ENCODE measurements around the gene AGBL5.

AGBL5 gene

DNA sequence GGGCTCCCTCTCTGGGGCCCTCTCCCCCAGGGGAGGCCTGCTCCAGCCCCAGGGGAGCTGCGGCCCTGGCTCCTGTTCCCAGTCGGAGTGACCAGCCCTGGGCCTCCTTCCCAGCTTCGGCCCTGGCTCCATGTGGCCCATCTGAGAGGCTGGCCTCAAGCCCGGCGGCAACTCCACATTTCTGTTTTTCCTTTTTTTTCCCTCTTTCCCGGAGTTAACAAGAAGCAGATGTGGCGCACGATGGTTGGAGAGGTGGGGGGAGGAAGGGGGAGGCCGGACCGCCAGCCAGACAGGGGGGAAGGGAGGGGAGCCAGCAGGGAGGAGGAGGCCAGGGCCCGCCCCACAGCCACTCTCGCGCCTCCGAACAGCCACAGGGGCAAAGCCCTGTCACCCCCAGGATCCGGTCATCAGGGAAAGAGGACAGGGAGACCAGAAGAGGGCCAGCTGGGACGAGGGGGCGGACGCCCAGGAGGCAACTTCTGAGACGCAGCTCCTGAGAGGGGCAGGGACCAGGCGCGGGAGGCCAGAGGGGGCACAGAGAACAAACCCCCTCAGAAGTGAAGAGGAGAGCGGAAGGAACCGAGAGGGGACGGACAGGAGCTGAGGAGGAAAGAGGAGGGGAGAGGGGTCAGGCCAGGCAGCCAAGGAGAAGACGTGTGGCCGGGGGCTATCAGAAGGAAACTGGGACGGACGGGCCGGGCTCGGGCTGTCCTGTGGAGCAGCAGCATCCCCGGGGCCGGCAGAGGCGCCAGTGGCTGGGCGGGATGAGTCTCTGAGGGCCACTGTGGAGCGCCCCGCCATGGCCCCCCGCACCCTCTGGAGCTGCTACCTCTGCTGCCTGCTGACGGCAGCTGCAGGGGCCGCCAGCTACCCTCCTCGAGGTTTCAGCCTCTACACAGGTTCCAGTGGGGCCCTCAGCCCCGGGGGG, 27.1 kb downstream of the AGBL5 start, which contains the start of gene EMILIN1:
TSS of gene EMILIN1 (plus strand) at position 349 of the 928 bp plus-strand sequence. CDS start at position 800, 451 bp downstream.
- DNase-seq (ENCODE audit: low spot score): peak; percentile 72

DNA sequence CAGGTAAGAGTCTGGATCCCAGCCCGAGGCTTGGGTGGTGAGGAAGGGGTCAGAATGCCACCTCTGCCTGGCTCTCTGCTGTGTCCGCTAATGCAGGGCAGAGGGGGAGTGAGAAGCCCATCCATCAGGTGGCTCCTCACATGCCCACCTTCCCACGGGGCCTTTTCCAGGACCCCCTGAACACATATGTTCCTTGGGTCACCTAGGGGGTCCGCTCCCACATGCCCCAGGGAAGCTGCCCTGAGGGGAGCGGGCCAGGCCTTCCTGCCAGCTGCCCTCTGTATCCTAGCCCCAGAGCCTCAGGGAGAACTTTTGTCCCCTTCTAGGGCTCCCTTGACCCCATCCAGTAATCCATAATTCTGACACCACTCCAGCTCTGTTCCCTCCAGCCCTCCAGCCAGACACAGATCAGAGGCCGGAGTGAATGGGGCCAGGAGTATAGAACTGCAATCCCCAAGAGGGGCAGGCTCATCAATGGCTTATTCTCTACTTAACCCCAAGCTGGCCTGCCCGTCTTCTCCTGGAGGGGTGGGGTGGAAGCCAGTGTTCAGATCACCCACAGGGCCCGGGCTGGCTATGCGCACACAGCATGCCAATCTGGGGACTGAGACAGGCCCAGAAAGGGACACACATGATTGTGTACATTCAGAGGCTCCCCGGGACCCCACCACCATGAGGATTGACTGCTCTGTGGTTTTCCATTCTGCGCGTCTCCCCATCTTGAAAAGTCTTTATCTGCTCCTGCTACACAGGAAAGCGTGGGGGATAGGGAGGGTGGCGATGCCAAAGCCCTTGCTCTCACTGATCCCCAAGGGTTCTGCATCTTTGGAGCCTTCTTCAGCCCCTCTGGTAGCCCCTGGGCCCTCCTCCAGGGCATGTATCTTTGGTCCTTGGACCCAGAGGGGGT, 28.0 kb downstream of the AGBL5 start:
- no peak for DNase-seq (ENCODE audit: low spot score)

DNA sequence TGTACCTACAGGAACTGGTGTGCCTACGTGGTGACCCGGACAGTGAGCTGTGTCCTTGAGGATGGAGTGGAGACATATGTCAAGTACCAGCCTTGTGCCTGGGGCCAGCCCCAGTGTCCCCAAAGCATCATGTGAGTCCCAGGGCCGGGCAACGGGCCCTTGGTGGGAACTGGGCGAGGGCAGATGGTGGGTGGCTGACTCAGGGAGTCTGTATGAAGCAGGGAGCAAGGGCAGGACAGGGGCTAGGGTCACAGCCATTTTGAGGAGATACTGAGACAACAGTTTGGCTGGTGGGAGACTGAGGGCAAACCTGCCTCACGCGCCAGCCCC, 28.6 kb downstream of the AGBL5 start:
- DNase-seq (ENCODE audit: low spot score): no peak

GRCh38 chr2:27080603-27080936, 29.1 kb downstream of the AGBL5 start:
- DNase-seq (ENCODE audit: low spot score): no peak

- no peak for DNase-seq (ENCODE audit: low spot score)
Observed at GRCh38 chr2:27081984-27082772, 30.7 kb downstream of the AGBL5 start.

GRCh38 chr2:27082773-27083409, 31.4 kb downstream of the AGBL5 start:
- DNase-seq (ENCODE audit: low spot score): no peak

- no peak for DNase-seq (ENCODE audit: low spot score)
Observed at GRCh38 chr2:27083410-27084296, 32.2 kb downstream of the AGBL5 start.

DNA sequence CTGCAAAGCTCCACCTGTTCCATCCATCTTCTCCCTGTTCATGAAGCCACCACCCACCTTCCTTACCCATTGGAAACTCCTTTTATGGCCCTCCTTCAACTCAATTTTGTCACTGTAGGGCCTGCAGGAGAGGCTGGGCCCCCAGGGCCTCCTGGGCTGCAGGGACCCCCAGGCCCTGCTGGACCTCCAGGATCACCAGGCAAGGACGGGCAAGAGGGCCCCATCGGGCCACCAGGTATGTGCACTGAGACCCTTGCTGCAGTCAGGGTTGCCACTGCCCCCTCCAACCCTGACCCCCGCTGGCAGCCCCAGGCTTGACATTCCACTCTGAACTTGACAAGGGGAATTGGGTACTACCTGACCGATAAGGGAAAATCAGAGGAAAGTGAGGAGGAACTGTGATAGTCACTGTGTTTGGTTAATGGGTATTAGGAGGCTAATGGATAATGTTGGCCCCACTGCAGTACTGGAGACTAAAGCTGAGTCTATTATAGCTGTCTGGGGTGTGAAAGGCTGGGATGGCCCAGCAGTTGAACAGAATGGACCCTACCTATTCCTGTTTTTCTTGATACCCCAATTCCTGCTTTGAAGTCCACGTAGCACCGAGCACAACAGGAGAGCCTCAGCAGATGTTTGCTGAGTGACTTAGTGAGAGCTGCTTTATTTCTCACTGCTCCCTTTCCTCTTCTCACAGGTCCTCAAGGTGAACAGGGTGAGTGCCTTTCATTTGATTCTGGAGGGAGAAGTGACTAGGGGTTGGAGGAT, 33.0 kb downstream of the AGBL5 start:
- DNase-seq (ENCODE audit: low spot score): no peak

DNA sequence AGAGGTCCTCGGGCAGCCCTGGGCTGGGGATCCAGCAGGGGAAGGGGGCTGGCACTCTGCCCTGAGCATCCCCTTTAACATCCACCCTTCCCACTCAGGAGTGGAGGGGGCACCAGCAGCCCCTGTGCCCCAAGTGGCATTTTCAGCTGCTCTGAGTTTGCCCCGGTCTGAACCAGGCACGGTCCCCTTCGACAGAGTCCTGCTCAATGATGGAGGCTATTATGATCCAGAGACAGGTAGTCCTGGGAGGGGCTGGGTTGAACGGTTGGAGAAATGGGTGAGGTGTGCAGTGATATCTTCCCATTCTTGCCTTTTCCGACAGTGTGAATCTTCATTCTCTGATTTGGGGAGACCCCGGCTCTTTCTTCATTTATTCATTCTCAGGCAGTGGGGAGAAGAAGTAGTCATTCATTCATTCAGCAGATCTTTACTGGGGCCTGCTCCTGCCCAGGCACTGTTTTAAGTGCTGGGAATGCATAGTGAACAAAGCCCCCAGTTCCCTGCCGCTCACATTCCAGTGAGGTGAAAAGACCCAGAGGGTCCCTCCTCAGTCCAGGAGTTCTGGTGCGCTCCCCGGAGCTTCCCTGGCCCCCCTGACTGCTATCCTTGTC, 33.7 kb downstream of the AGBL5 start:
- DNase-seq (ENCODE audit: low spot score): no peak

GRCh38 chr2:27085673-27086089, 34.2 kb downstream of the AGBL5 start:
- peak; percentile 80 for DNase-seq (ENCODE audit: low spot score)

DNA sequence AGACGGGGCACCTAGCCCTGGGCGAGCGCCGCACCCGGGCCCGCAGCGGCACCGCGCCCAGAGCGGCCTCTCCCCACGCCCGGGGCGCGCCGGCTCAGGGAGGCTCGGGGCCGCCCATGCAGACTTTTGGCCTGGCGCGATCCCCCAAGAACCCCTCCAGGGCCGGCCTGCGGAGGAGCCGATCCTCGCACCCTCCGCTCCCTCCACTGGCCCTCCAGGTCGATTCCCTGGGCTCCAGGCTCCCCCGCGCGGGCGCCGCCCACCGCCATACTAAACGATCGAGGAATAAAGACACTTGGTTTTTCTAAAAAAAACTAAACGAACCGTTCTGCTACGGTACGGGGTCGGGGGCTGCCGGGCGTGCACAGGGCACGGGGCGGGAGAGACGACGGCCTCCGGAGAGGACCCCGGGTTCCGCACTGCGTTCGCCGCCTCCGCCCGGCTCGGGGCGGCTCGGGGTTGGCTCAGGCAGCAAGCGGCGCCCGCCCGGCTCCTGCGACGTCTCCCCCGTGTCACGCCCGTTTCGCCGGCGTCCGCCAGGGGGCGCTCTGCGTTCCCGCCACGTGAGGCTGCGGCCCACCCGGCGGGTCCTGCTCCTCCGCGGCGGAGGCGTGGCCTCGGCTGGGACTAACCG, 34.7 kb downstream of the AGBL5 start:
- DNase-seq (ENCODE audit: low spot score): peak; percentile 92

DNA sequence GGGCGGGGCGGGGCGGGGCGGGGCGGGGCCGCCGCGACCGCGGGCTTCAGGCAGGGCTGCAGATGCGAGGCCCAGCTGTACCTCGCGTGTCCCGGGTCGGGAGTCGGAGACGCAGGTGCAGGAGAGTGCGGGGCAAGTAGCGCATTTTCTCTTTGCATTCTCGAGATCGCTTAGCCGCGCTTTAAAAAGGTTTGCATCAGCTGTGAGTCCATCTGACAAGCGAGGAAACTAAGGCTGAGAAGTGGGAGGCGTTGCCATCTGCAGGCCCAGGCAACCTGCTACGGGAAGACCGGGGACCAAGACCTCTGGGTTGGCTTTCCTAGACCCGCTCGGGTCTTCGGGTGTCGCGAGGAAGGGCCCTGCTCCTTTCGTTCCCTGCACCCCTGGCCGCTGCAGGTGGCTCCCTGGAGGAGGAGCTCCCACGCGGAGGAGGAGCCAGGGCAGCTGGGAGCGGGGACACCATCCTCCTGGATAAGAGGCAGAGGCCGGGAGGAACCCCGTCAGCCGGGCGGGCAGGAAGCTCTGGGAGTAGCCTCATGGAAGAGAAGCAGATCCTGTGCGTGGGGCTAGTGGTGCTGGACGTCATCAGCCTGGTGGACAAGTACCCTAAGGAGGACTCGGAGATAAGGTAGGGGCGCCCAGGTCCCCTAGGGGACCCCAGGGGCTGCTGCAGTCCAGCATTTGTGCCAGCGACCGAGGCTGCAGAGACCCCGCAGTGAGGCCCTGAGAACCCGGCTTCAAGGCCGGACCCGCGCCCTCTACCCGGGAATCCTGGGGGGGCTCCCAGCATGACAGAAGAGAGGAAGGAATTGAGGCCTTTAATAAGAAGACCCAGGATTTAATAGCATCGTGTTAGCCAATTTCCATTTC, 35.5 kb downstream of the AGBL5 start, which contains the start of gene KHK:
TSS of gene KHK (plus strand) at position 49 of the 870 bp plus-strand sequence. CDS start at position 537, 488 bp downstream.
- no peak for DNase-seq (ENCODE audit: low spot score)

DNA sequence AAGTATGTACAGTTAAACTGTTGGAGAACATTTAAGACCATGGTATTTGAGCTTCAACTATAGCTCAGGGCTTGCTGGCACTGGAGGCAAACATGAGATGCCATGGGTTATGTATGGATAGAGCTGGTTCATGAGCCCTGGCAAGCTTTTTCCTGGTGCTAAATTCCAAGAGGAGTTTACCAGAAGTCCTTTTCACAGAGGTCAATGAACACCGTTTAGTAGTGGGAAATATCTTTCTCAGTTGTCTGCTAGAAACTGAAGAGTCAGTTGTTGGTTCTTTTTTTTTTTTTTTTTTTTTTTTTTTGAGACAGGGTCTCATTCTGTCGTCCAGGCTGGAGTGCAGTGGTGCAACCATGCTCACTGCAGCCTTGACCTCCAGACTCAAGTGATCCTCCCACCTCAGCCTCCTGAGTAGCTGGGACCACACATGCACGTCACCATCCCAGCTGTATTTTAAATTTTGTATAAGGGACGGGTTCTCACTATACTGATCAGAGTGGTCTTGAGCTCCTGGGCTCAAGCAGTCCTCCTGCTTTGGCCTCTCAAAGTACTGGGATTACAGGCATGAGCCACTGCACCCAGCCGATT, 36.4 kb downstream of the AGBL5 start:
- no peak for DNase-seq (ENCODE audit: low spot score)

GRCh38 chr2:27088634-27089033, 37.2 kb downstream of the AGBL5 start:
- no peak for DNase-seq (ENCODE audit: low spot score)

DNA sequence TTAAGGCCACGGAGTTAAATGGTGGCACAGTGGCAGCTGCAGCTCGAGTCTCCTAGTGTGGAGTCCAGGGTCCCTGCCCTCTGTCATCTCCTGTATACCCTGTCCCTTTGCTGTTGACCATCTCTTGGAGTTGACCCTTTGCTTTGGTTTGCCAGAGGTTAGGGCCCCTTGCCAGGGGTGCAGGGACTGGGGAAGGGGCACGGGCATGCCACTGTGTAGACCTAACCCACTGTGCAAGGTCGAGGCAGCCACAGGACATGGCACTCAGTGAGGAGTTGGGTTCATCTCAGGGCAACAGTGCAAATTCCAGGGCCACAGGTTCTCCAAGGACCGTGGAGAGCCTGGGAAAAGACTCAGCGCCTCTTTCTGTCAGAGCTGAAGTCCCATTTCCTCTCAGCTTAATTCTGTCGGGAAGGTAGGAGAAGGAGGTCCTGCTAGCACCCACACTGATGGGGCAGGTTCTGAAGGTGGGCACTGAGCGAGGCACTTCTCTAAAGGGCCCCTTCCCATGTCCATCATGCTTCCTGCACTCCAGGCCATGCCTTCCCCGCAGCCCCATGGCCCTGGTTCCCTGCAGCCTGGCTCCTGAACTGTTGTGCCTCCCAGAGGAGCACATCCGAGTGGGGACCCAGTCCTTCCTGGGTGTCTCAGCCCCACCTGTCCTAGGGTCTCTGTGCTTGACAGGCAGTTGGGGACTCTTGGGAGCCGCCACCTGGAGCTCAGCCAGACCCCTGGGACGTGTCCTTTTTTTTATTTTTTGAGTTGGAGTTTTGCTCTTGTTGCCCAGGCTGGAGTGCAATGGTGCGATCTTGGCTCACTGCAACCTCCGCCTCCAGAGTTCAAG, 37.9 kb downstream of the AGBL5 start:
- no peak for DNase-seq (ENCODE audit: low spot score)

Data from pons (tissue), 1 donor.